Measurements from ENCODE around the gene PCGF2.

PCGF2 gene

DNA sequence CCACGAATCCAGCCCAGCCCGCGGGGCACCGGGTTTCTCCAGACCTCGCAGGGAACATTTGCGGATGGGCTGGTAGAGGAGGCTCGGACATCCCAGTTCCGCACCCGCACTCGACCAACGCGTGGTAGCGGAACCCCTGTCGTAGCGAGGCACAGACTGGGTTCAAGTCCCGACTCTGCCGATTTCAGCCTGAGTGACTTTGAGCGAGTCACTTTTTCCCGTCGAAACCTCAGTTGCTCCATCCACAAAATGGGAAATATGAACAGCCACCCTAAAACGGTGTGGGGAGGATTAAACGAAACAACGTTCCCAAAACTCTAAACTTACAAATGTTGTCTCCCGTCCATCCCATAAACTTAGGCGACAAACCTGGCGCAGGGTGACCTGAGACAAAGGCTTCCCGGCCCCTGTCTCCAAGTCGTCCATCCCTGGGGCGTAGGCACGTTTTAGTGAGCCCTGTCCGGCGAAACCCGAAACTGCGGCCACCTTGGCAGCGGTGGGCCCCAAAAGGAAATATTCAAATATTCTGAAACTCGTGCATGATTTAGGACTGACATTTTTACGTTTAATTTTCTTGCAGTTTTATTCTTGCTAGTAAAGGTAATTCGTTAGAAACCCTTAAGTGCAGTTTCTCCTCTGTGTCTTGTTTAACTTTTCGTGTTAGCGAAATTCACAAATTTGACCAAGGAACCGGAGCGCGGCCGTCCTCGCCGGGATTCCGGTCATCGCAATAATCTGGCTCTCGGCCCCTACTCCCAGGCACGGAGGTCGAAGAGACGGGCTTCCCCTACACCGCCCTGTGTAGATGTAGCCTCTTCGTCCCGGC, 45.0 kb downstream of the PCGF2 start:
- no peaks in the 10 kb centered on the region for H3K9me3 ChIP-seq (replicated peaks; ENCODE audit: insufficient read depth, low read length)
- peaks cover 20% of the 10 kb centered on the region for H3K4me1 ChIP-seq (ENCODE audit: low read length)
- H3K27me3 ChIP-seq (replicated peaks; ENCODE audit: insufficient read depth, low read length): no peaks in the 10 kb centered on the region
- H3K9me2 ChIP-seq (replicated peaks; ENCODE audit: insufficient read depth, low read length): no peaks in the 10 kb centered on the region
- TF ChIP-seq EZH2 (optimal IDR thresholded peaks at IDR 0.05; ENCODE audit: low read depth, low read length) (no peak), EZH2phosphoT487 (IDR thresholded peaks at IDR 0.05; ENCODE audit: low read length) (no peak)
- TF ChIP-seq, protein P1, sequence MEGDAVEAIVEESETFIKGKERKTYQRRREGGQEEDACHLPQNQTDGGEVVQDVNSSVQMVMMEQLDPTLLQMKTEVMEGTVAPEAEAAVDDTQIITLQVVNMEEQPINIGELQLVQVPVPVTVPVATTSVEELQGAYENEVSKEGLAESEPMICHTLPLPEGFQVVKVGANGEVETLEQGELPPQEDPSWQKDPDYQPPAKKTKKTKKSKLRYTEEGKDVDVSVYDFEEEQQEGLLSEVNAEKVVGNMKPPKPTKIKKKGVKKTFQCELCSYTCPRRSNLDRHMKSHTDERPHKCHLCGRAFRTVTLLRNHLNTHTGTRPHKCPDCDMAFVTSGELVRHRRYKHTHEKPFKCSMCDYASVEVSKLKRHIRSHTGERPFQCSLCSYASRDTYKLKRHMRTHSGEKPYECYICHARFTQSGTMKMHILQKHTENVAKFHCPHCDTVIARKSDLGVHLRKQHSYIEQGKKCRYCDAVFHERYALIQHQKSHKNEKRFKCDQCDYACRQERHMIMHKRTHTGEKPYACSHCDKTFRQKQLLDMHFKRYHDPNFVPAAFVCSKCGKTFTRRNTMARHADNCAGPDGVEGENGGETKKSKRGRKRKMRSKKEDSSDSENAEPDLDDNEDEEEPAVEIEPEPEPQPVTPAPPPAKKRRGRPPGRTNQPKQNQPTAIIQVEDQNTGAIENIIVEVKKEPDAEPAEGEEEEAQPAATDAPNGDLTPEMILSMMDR (IDR thresholded peaks at IDR 0.05; ENCODE audit: low read length): no peak
- peak overlapping the region; percentile 61 for H2AFZ ChIP-seq (ENCODE audit: low read length)
- H3K9ac ChIP-seq (ENCODE audit: low read length): peak overlapping the region; percentile 93
- H3K4me2 ChIP-seq (ENCODE audit: low read depth, low read length): peak overlapping the region; percentile 89
- peak overlapping the region; percentile 86 for H3K4me3 ChIP-seq (ENCODE audit: low read length)
- peak; percentile 54 for DNase-seq
- no peaks in the 10 kb centered on the region for H4K20me1 ChIP-seq (ENCODE audit: insufficient read depth, low read length)
- H3K27ac ChIP-seq (ENCODE audit: low read length): peak overlapping the region; percentile 98
- H3K36me3 ChIP-seq (replicated peaks; ENCODE audit: insufficient read depth, low read length): 0 out of 2 replicates have a peak, but pooled peaks cover 5% of the 10 kb centered on the region
- peaks cover 39% of the 10 kb centered on the region for H3K79me2 ChIP-seq (ENCODE audit: low read length)
- peaks cover 50% of the 10 kb centered on the region for H3F3A ChIP-seq (ENCODE audit: insufficient read depth, low read length)

GRCh38 chr17:38702166-38702915, 45.8 kb downstream of the PCGF2 start:
- Histone ChIP-seq H3K79me2 (ENCODE audit: low read length) (peaks cover 31% of the 10 kb centered on the region), H2AFZ (ENCODE audit: low read length) (peak overlapping the region; percentile 23; the same call in 1 of the 2 replicates), H4K20me1 (ENCODE audit: insufficient read depth, low read length) (no peaks in the 10 kb centered on the region), H3K4me2 (ENCODE audit: low read depth, low read length) (peak overlapping the region; percentile 89), H3K4me3 (ENCODE audit: low read length) (peak overlapping the region; percentile 86), H3K27me3 (replicated peaks; ENCODE audit: insufficient read depth, low read length) (no peaks in the 10 kb centered on the region), H3K9me2 (replicated peaks; ENCODE audit: insufficient read depth, low read length) (no peaks in the 10 kb centered on the region), H3K9ac (ENCODE audit: low read length) (peak overlapping the region; percentile 93), H3K27ac (ENCODE audit: low read length) (peak overlapping the region; percentile 98), H3F3A (ENCODE audit: insufficient read depth, low read length) (peaks cover 50% of the 10 kb centered on the region), H3K4me1 (ENCODE audit: low read length) (peaks cover 18% of the 10 kb centered on the region), H3K36me3 (replicated peaks; ENCODE audit: insufficient read depth, low read length) (no peaks in the 10 kb centered on the region), H3K9me3 (replicated peaks; ENCODE audit: insufficient read depth, low read length) (no peaks in the 10 kb centered on the region)
- DNase-seq: peak; percentile 84
- TF ChIP-seq EZH2phosphoT487 (IDR thresholded peaks at IDR 0.05; ENCODE audit: low read length): no peak
- TF ChIP-seq, protein P1 (IDR thresholded peaks at IDR 0.05; ENCODE audit: low read length): no peak
- no peak for TF ChIP-seq EZH2 (optimal IDR thresholded peaks at IDR 0.05; ENCODE audit: low read depth, low read length)

GRCh38 chr17:38701504-38702165, 46.5 kb downstream of the PCGF2 start:
- Histone ChIP-seq H3K4me1 (ENCODE audit: low read length) (peaks cover 14% of the 10 kb centered on the region), H3K27ac (ENCODE audit: low read length) (peak overlapping the region; percentile 98), H3K9me2 (replicated peaks; ENCODE audit: insufficient read depth, low read length) (no peaks in the 10 kb centered on the region), H3F3A (ENCODE audit: insufficient read depth, low read length) (peaks cover 53% of the 10 kb centered on the region), H4K20me1 (ENCODE audit: insufficient read depth, low read length) (no peaks in the 10 kb centered on the region), H3K4me2 (ENCODE audit: low read depth, low read length) (peak overlapping the region; percentile 89), H3K9me3 (replicated peaks; ENCODE audit: insufficient read depth, low read length) (no peaks in the 10 kb centered on the region), H3K4me3 (ENCODE audit: low read length) (peak overlapping the region; percentile 62), H3K9ac (ENCODE audit: low read length) (peak overlapping the region; percentile 93), H3K36me3 (replicated peaks; ENCODE audit: insufficient read depth, low read length) (no peaks in the 10 kb centered on the region), H3K79me2 (ENCODE audit: low read length) (peaks cover 24% of the 10 kb centered on the region), H2AFZ (ENCODE audit: low read length) (peak overlapping the region; percentile 23; the same call in 1 of the 2 replicates), H3K27me3 (replicated peaks; ENCODE audit: insufficient read depth, low read length) (no peaks in the 10 kb centered on the region)
- TF ChIP-seq EZH2phosphoT487 (IDR thresholded peaks at IDR 0.05; ENCODE audit: low read length) (no peak), EZH2 (optimal IDR thresholded peaks at IDR 0.05; ENCODE audit: low read depth, low read length) (no peak)
- TF ChIP-seq, protein P1 (IDR thresholded peaks at IDR 0.05; ENCODE audit: low read length): no peak
- peak; percentile 72 for DNase-seq
